ENCODE measurements around the gene ANKEF1.

ANKEF1 gene

GRCh38 chr20:9995510-9996272, 39.1 kb upstream of the ANKEF1 start:
- Histone ChIP-seq H3K9ac (ENCODE audit: insufficient read length, low read depth) (no peak overlapping the region), H3K4me1 (ENCODE audit: insufficient read depth, insufficient read length) (no peaks in the 10 kb centered on the region), H3K36me3 (ENCODE audit: insufficient read depth, insufficient read length, low read length) (no peaks in the 10 kb centered on the region), H3K27me3 (ENCODE audit: insufficient read depth, insufficient read length) (no peaks in the 10 kb centered on the region), H3K4me3 (ENCODE audit: insufficient read length, low read depth) (no peak overlapping the region), H3K9me3 (ENCODE audit: insufficient read depth, low read length) (no peaks in the 10 kb centered on the region)
- no peak for DNase-seq (ENCODE audit: low read depth, low spot score)
- TF ChIP-seq SUZ12 (IDR thresholded peaks at IDR 0.05; ENCODE audit: extremely low read depth, insufficient read depth, insufficient read length) (no peak), YY1 (IDR thresholded peaks at IDR 0.05; ENCODE audit: insufficient read depth, insufficient read length) (no peak), ZNF274 (IDR thresholded peaks at IDR 0.05; ENCODE audit: low read depth, low read length) (no peak)

- TF ChIP-seq SUZ12 (IDR thresholded peaks at IDR 0.05; ENCODE audit: extremely low read depth, insufficient read depth, insufficient read length), result no peak
- no peak for TF ChIP-seq ZNF274 (IDR thresholded peaks at IDR 0.05; ENCODE audit: low read depth, low read length)
- no peak for TF ChIP-seq YY1 (IDR thresholded peaks at IDR 0.05; ENCODE audit: insufficient read depth, insufficient read length)
- H3K9me3 ChIP-seq (ENCODE audit: insufficient read depth, low read length), result no peaks in the 10 kb centered on the region
- DNase-seq (ENCODE audit: low read depth, low spot score), result no peak
Observed at GRCh38 chr20:9996944-9997343, 37.8 kb upstream of the ANKEF1 start.

GRCh38 chr20:9999645-10000044, 35.1 kb upstream of the ANKEF1 start:
- Histone ChIP-seq H3K4me3 (ENCODE audit: insufficient read length, low read depth) (no peak overlapping the region), H3K36me3 (ENCODE audit: insufficient read depth, insufficient read length, low read length) (no peaks in the 10 kb centered on the region), H3K9me3 (ENCODE audit: insufficient read depth, low read length) (no peaks in the 10 kb centered on the region), H3K4me1 (ENCODE audit: insufficient read depth, insufficient read length) (no peaks in the 10 kb centered on the region), H3K9ac (ENCODE audit: insufficient read length, low read depth) (no peak overlapping the region), H3K27me3 (ENCODE audit: insufficient read depth, insufficient read length) (no peaks in the 10 kb centered on the region)
- TF ChIP-seq SUZ12 (IDR thresholded peaks at IDR 0.05; ENCODE audit: extremely low read depth, insufficient read depth, insufficient read length) (no peak), YY1 (IDR thresholded peaks at IDR 0.05; ENCODE audit: insufficient read depth, insufficient read length) (no peak), ZNF274 (IDR thresholded peaks at IDR 0.05; ENCODE audit: low read depth, low read length) (no peak)
- no peak for DNase-seq (ENCODE audit: low read depth, low spot score)

More at GRCh38 chr20:9996944-9997343, 37.8 kb upstream of the ANKEF1 start:
- no peak overlapping the region for H3K9ac ChIP-seq (ENCODE audit: insufficient read length, low read depth)
- no peaks in the 10 kb centered on the region for H3K36me3 ChIP-seq (ENCODE audit: insufficient read depth, insufficient read length, low read length)
- no peaks in the 10 kb centered on the region for H3K4me1 ChIP-seq (ENCODE audit: insufficient read depth, insufficient read length)
- H3K27me3 ChIP-seq (ENCODE audit: insufficient read depth, insufficient read length), result no peaks in the 10 kb centered on the region
- no peak overlapping the region for H3K4me3 ChIP-seq (ENCODE audit: insufficient read length, low read depth)

GRCh38 chr20:10002866-10003265, 31.9 kb upstream of the ANKEF1 start:
- H3K27me3 ChIP-seq (ENCODE audit: insufficient read depth, insufficient read length), result no peaks in the 10 kb centered on the region
- no peak for DNase-seq (ENCODE audit: low read depth, low spot score)
- no peak overlapping the region for H3K4me3 ChIP-seq (ENCODE audit: insufficient read length, low read depth)

GRCh38 chr20:10004900-10005299, 29.9 kb upstream of the ANKEF1 start:
- no peaks in the 10 kb centered on the region for H3K36me3 ChIP-seq (ENCODE audit: insufficient read depth, insufficient read length, low read length)
- TF ChIP-seq YY1 (IDR thresholded peaks at IDR 0.05; ENCODE audit: insufficient read depth, insufficient read length), result no peak
- TF ChIP-seq ZNF274 (IDR thresholded peaks at IDR 0.05; ENCODE audit: low read depth, low read length), result no peak
- TF ChIP-seq SUZ12 (IDR thresholded peaks at IDR 0.05; ENCODE audit: extremely low read depth, insufficient read depth, insufficient read length), result no peak
- H3K9me3 ChIP-seq (ENCODE audit: insufficient read depth, low read length), result no peaks in the 10 kb centered on the region
- H3K27me3 ChIP-seq (ENCODE audit: insufficient read depth, insufficient read length), result no peaks in the 10 kb centered on the region
- H3K4me1 ChIP-seq (ENCODE audit: insufficient read depth, insufficient read length), result no peaks in the 10 kb centered on the region
- no peak overlapping the region for H3K4me3 ChIP-seq (ENCODE audit: insufficient read length, low read depth)
- no peak for DNase-seq (ENCODE audit: low read depth, low spot score)
- no peak overlapping the region for H3K9ac ChIP-seq (ENCODE audit: insufficient read length, low read depth)

More at GRCh38 chr20:10002866-10003265, 31.9 kb upstream of the ANKEF1 start:
- Histone ChIP-seq H3K4me1 (ENCODE audit: insufficient read depth, insufficient read length) (no peaks in the 10 kb centered on the region), H3K9me3 (ENCODE audit: insufficient read depth, low read length) (no peaks in the 10 kb centered on the region), H3K36me3 (ENCODE audit: insufficient read depth, insufficient read length, low read length) (no peaks in the 10 kb centered on the region), H3K9ac (ENCODE audit: insufficient read length, low read depth) (no peak overlapping the region)
- TF ChIP-seq YY1 (IDR thresholded peaks at IDR 0.05; ENCODE audit: insufficient read depth, insufficient read length) (no peak), SUZ12 (IDR thresholded peaks at IDR 0.05; ENCODE audit: extremely low read depth, insufficient read depth, insufficient read length) (no peak), ZNF274 (IDR thresholded peaks at IDR 0.05; ENCODE audit: low read depth, low read length) (no peak)

GRCh38 chr20:10005885-10006284, 28.9 kb upstream of the ANKEF1 start:
- no peak overlapping the region for H3K4me3 ChIP-seq (ENCODE audit: insufficient read length, low read depth)
- H3K4me1 ChIP-seq (ENCODE audit: insufficient read depth, insufficient read length), result no peaks in the 10 kb centered on the region
- H3K9me3 ChIP-seq (ENCODE audit: insufficient read depth, low read length), result no peaks in the 10 kb centered on the region
- no peaks in the 10 kb centered on the region for H3K36me3 ChIP-seq (ENCODE audit: insufficient read depth, insufficient read length, low read length)
- H3K27me3 ChIP-seq (ENCODE audit: insufficient read depth, insufficient read length), result no peaks in the 10 kb centered on the region
- TF ChIP-seq SUZ12 (IDR thresholded peaks at IDR 0.05; ENCODE audit: extremely low read depth, insufficient read depth, insufficient read length) (no peak), ZNF274 (IDR thresholded peaks at IDR 0.05; ENCODE audit: low read depth, low read length) (no peak), YY1 (IDR thresholded peaks at IDR 0.05; ENCODE audit: insufficient read depth, insufficient read length) (no peak)
- no peak overlapping the region for H3K9ac ChIP-seq (ENCODE audit: insufficient read length, low read depth)
- peak; percentile 8 for DNase-seq (ENCODE audit: low read depth, low spot score)

- no peaks in the 10 kb centered on the region for H3K4me1 ChIP-seq (ENCODE audit: insufficient read depth, insufficient read length)
- no peak overlapping the region for H3K4me3 ChIP-seq (ENCODE audit: insufficient read length, low read depth)
- H3K27me3 ChIP-seq (ENCODE audit: insufficient read depth, insufficient read length), result no peaks in the 10 kb centered on the region
- TF ChIP-seq YY1 (IDR thresholded peaks at IDR 0.05; ENCODE audit: insufficient read depth, insufficient read length), result no peak
- TF ChIP-seq SUZ12 (IDR thresholded peaks at IDR 0.05; ENCODE audit: extremely low read depth, insufficient read depth, insufficient read length), result no peak
- no peak for TF ChIP-seq ZNF274 (IDR thresholded peaks at IDR 0.05; ENCODE audit: low read depth, low read length)
- H3K36me3 ChIP-seq (ENCODE audit: insufficient read depth, insufficient read length, low read length), result no peaks in the 10 kb centered on the region
- no peaks in the 10 kb centered on the region for H3K9me3 ChIP-seq (ENCODE audit: insufficient read depth, low read length)
- H3K9ac ChIP-seq (ENCODE audit: insufficient read length, low read depth), result no peak overlapping the region
- no peak for DNase-seq (ENCODE audit: low read depth, low spot score)
Observed at GRCh38 chr20:10006447-10007090, 28.2 kb upstream of the ANKEF1 start.

All from NT2/D1 (cell line).